DMS53 (cell line): Measurements from ENCODE around the gene RABGGTB.
"Not testable (repeated sequence)": the region's sequence is repeated elsewhere in the genome, so short reads cannot be mapped to it uniquely, and the experiment has no call there.

Experiments used
- DNase-seq: peaks from one replicate; lab custom pipeline; 2025; lab: John Stamatoyannopoulos, UW

The RABGGTB gene

DNA sequence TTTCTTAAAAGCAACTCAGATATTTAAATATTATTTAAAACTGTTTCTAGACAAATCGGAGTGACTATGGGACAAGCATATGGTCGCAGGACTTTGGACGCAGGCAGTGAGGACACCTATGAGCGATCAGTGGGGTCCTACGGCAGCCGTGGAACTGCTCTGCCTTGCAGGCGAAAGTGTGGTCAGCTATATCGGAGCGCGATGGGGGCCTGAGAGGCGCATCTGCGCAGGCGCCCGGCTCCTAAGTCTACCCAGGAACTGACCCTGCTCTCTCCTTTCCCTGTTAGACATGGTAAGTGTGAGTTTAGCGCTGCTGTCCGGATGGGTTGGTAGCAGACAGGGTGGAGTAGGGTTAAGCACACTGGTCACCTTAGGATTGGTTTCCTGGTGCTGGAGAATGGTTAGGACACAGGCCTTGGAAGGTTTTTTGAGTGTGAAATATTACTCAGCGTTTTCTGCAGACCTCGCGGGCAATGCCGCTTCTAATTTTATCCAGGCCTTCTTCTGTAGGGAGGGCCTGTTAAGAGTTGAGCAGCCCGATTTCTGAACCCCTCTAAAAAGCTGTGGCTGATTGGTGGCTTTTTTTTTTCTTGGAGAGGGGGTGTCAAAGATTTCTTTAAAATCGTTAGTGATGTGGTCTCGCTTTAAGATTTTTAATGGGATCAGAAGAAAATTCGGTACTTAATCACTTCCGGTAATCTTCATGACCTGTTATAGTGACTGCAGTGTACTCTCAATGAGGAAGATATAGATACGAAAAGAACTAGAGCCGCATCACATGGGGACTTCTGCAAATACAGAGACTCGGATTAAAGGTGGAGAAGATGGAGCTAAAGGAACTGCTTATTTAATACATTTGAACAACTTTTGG, at the start of gene RABGGTB:
Gene RABGGTB (plus strand): TSS at position 274 of the 871 bp plus-strand sequence. CDS start 16 bp downstream, at position 290.
- DNase-seq, result peak; percentile 99

DNA sequence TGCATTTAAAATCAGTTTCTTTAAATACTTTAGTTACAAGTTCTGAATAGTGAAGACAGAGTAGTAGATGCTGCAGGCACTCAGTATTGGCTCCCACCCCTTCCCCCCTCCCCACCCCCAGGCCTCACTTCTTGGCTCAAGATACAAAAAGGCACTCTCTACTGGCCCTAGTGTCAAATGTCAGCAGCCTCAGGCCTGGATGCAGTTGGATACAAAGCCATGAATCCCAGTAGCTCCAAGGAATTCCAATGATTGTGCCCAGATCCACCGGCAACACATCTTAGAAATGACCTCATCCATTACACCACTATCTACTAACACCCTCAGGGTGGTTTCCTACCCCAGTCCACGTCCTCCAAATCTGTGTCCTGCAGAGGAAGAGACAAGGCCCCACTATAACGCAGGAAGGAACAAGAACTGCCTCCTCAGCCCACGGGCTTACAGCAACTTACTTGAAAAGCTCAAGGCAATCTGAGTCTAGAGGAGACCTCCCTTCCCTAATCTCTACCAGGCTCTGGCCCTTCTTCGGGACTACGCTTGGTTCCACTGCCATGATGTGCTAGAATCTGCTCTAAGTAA, 43.9 kb upstream of the RABGGTB start:
- no peak for DNase-seq

DNA sequence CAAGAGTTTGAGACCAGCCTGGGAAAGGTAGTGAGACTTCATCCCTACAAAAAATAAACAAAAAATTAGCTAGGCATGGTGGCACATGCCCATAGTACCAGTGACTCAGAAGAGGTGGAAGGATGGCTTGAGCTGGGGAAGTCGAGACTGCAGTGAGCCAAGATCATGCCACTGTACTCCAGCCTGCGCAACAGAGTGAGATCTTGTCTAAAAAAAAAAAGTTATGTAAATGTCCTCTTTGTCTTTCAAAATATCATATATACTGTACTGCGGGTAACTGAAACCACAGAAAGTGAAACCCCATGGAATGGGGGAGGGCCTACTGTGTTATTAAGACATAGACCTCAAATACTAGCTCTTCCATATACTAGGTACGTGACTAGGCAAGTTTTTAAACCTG, 40.8 kb upstream of the RABGGTB start:
- DNase-seq, result no peak

DNA sequence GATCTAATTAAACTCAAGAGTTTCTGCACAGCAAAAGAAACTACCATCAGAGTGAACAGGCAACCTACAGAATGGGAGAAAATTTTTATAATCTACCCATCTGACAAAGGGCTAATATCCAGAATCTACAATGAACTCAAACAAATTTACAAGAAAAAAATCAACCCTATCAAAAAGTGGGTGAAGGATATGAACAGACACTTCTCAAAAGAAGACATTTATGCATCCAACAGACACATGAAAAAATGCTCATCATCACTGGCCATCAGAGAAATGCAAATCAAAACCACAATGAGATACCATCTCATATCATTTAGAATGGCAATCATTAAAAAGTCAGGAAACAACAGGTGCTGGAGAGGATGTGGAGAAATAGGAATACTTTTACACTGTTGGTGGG, 28.8 kb upstream of the RABGGTB start:
- not testable (repeated sequence) for DNase-seq

DNA sequence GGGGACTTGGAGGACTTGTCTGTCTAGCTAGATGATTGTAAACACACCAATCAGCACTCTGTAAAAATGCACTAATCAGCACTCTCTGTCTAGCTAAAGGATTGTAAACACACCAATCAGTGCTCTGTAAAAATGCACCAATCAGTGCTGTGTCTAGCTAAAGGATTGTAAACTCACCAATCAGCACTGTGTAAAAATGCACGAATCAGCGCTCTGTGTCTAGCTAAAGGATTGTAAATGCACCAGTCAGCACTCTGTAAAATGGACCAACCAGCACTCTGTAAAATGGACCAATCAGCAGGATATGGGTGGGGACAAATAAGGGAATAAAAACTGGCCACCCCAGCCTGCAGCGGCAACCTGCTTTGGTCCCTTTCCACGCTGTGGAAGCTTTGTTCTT, 27.5 kb upstream of the RABGGTB start:
- DNase-seq, result not testable (repeated sequence)

DNA sequence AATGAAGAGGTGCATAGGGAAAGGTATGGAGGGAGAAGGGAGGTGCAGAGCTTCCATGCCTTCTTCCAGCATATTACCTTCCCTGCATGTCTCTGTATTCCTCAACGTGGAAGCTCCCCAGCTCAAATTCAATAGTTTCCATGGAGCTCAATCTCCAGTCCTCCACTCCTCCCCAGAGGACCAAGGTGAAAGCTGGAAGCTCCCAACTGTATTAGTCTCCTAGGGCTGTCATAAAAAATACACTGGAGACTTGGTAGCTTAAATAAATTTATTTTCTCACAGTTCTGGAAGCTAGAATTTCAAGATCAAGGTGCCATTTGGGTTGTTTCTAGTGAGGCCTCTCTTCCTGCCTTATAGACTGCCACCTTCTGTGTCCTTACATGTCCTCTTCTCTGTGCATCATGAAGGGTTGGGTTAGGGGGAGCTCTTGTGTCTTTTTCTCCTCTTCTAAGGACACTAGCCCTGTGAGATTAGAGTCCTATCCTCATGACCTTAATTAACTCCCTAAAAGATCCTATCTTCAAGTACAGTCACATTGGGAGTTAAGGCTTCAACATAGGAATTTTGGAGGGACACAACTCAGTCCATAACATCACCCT, 21.9 kb upstream of the RABGGTB start:
- DNase-seq, result no peak

DNA sequence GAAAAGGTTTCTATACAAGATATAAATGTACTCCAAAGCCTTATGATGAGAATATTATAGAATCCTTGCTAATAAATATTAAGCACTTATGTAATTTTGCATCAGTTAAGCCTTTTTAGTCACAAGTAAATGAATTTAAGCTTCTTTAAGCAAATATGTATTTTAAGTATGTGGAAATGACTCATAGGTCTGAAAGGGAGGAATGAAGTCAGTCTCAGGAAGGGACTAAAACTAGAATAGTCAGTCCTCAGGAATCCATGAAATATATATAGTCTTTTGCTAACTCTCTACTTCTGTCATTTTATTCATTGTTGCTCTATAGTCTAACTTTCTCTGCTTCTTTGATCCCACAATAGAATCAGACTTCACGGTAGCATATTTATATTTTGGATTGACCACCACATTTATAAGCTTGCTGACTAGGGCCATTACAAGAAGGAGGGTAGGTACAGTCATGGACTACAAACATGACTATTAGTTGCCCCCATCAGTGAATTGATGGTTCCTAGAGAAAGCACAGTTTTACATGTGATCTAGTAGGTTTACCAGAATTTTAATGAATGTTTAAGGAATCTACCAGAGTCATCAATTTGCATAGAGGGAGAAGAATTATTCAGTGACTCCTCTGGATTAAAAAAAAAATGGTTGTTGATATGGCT, 20.2 kb upstream of the RABGGTB start:
- DNase-seq, result peak; percentile 47

DNA sequence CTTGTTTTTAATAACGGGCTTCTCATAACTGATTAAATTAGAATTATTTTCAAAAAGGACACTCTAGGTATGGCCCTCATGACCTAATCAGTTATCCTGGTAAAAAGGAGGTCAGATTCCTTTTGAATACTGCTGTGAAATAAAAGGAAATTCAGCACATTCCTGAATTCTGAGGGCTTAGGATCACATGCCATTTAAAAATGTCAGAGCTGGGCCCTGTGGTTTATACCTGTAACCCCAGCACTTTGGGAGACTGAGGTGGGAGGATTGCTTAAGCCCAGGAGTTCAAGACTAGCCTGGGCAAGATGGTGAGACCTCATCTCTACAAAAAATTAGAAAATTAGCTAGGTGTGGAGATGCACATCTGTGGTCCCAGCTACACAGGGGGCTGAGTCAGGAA, 18.0 kb upstream of the RABGGTB start:
- DNase-seq, result no peak

DNA sequence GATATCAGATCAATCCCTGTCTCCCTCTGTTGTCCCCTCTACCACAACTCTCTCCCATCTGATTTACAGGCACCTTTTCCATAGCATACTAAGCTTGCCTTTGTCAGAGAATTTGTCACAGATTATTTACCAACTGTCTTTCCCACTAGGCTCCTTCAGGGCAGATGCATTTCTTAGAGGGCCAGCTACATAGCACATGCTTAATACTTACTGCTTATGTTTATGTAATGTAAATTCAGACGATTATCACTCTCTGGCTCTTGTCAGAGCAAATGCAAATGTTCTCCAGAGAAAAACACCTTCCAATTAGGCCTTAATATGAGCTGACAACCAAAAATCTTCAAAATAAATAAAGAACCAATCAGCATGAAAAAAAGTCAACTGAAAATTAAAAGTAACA, 15.3 kb upstream of the RABGGTB start:
- DNase-seq, result no peak

DNA sequence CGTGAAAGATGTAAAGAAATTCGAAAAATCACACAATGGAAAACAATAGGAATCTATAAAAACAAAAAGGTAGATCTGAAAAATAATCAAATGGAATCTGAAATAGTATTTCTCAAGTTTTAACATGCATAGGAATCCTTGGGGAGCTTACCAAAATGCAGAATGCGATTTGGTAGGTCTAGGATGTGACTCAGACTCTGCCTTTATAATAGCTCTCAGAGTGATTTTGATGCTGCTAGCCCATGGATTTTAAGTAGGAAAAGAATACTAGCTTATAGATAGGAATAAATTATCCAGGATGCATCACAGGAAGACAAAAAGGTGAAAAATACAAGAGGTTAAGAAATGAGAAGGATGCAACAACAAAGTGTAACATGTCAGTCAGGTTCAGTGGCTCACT, 14.1 kb upstream of the RABGGTB start:
- no peak for DNase-seq

DNA sequence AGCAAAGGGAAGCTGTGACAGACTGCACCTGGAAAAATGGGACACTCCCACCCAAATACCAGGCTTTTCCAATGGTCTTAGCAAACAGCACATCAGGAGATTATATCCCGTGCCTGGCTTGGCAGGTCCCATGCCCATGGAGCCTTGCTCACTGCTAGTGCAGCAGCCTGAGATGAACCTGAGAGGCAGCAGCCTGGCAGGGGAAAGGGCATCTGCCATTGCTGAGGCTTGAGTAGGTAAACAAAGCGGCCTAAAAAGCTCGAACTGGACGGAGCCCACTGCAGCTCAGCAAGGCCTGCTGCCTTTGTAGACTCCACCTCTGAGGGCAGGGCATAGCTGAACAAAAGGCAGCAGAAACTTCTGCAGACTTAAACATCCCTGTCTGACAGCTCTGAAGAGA, 8.2 kb upstream of the RABGGTB start:
- not testable (repeated sequence) for DNase-seq

DNA sequence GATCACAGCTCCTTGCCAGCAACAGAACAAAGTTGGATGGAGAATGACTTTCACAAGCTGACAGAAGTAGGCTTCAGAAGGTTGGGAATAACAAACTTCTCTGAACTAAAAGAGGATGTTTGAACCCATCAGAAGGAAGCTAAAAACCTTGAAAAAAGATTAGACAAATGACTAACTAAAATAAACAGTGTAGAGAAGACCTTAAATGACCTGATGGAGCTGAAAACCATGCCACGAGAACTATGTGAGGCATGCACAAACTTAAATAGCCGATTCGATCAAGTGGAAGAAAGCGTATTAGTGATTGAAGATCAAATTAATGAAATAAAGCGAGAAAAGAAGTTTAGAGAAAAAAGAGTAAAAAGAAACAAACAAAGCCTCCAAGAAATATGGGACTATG, 7.4 kb upstream of the RABGGTB start:
- not testable (repeated sequence) for DNase-seq

DNA sequence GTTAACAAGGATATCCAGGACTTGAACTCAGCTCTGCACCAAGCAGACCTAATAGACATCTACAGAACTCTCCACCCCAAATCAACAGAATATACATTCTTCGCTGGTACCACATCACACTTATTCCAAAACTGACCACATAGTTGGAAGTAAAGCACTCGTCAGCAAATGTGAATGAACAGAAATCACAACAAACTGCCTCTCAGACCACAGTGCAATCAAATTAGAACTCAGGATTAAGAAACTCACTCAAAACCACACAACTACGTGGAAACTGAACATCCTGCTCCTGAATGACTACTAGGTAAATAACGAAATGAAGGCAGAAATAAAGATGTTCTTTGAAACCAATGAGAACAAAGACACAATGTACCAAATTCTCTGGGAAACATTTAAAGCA, 5.9 kb upstream of the RABGGTB start:
- not testable (repeated sequence) for DNase-seq

DNA sequence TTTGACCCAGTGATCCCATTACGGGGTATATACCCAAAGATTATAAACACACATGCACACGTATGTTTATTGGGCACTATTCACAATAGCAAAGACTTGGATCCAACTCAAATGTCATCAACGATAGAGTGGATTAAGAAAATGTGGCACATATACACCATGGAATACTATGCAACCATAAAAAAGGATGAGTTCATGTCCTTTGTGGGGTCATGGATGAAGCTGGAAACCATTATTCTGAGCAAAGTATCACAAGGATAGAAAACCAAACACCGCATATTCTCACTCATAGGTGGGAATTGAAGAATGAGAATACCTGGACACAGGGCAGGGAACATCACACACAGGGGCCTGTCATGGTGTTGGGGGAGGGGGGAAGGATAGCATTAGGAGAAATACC, 2.1 kb upstream of the RABGGTB start:
- not testable (repeated sequence) for DNase-seq

DNA sequence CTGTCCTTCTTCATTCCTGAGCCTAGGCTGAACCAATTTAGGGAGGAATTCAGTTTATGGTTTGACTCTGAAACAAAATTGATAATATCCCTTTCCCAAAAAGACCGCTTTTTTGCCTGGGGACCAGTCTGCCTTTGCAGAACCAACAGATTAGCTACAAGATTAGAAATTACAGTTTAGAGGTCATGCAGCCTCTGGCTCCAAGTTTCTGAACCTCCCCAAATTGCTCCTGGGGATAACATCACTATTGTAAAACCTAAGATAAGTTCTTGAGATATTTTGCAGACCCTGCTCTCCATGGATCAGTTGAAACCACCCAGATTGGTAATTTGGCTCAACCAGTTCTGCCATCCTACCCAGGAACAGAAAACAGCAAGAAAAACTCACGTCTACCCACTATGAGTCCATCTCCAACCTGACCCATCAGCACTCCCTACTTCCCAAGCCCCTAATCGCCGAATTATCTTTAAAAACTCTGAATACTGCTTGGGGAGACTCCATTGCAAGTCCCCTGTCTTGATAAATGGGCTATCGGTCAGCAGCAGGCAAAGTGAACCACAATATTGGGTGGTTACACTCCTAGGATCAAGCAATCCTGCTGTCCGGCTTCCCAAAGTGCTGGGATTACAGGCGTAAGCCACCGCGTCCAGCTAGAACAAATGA, 605 bp upstream of the RABGGTB start:
- DNase-seq, result no peak

DNA sequence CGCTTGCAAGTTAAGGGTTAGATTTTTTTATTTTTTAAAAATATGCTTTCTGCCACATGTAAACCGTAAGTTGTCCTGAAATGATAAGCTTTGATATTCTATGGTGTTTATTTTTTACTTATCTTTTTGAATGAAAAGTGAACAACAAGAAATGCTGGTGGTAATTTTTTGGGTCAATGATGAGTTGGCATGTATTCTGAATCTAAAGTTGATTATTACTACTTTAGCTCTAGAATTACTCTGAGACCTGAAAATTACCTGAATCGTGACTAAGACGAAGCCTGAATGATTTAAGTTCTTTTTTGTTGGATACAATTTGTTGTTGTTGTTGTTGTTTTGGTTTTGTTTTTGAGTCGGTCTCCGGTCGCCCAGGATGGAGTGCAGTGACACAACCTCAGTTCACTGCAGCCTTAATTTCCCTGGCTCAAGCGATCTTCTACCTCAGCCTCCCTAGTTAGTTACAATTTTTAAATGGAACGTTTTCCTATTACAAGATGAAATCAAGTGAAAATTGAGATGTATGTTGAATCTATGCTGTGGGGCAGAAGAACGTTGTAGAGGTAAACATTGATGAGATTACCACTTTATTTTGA, 941 bp downstream of the RABGGTB start:
- DNase-seq, result no peak

DNA sequence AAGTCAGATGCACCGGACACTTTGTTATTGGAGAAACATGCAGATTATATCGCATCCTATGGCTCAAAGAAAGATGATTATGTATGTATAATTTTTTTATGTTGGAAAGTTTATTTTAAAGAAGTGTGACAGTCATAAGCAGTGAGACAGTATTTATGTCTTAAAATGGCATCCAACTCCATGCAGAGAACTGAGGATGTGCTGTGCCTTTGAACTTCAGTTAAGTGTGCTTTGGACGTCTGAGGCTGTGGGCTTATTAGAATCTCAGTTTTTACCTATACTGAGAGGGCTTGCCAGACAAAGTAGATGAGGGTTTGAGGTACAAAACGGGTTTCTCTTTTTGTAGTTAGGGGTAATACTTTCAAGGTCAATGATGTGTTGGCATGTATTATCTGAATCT, 1.5 kb downstream of the RABGGTB start:
- peak; percentile 20 for DNase-seq

DNA sequence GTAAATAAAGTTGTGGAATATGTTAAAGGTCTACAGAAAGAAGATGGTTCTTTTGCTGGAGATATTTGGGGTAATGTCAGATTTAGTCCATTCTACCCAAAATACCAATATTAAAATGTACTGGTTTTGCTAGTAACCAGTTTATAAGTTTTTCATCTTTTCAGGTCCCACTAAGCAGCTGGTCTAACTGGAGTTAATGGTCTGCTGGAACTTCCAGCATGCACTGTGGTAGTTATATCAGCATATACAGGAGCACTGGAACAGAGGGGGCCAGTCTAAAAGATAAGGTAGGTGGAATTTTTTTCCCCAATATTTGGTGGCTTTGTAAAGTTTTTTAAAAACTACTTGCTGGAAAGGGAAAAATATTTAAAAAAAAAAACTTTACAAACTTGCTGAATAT, 3.9 kb downstream of the RABGGTB start:
- DNase-seq, result peak; percentile 41

DNA sequence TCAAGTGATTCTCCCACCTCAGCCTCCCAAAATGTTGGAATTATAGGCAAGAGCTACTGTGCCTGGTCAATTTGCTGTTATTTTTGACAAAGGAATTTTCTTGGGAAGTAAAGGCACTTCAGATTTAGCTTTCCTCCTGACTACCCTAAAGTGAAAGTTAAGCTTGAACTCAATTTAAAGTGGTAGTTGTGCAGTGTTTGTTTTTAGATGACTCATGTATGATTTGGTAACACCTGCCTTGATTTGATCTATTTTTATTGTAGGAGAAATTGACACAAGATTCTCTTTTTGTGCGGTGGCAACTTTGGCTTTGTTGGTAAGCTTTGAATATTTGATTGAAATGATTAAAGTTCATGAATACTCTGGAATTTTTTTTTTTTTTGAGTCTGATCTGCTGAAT, 5.0 kb downstream of the RABGGTB start:
- peak; percentile 84 for DNase-seq

DNA sequence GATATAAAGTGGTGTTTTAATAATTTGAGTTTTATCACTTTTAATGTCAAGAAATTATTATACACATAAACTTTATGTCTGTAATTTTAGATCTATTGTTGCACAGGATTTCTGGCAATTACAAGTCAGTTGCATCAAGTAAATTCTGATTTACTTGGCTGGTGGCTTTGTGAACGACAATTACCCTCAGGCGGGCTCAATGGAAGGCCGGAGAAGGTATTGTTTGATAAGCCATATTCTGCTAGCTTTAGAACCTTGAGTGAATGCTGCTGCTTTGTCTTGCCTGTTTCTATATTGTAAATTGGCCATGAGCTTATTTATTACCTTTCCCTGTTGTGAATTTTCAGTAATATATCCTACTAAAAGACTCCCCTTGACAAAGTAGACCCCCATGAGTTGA, 6.0 kb downstream of the RABGGTB start:
- no peak for DNase-seq

DNA sequence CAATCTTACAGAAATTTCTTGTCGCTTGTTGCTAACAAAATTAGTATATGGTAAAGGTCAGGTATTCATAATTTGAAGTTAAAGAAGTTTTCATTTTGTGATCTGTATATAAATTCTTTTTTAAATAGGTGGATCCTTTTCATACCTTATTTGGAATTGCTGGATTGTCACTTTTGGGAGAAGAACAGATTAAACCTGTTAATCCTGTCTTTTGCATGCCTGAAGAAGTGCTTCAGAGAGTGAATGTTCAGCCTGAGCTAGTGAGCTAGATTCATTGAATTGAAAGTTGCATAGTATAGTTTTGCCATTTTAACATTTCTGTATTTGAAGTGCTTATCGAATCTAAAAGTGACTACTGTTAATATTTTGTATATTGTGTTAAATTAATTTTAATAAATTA, 8.3 kb downstream of the RABGGTB start:
- peak; percentile 58 for DNase-seq

DNA sequence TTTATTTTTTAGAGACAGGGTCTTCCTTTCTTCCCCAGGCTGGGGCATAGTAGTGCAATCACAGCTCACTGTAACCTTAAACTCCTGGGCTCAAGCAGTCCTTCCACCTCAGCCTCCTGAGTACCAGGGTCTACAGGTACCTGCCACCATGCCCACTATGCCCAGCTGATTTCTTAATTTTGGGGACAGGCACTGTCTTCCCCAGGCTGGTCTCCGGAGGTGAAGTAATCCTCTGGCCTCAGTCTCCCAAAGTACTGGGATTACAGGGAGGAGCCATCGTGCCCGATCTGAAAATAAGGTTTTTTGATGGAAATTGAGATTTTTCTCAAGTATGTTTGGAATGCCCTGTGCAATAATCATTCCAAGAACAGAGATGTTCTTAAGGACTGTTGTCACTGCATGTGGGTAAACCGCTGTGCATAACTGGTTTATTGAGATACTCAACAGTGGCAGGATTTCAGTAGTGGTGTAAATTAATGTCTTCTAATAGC, 9.7 kb downstream of the RABGGTB start:
- DNase-seq, result peak; percentile 68
